GM15510 (cell line): ENCODE results near the gene NRTN.

ENCODE experiments used
- POLR2A ChIP-seq: IDR thresholded peaks from 3 replicates; pipeline ENCODE4 v1.6.1; 2011; ENCODE audit warnings: borderline replicate concordance; ENCODE audit not compliant: insufficient read length; ENCODE audit errors: extremely low read depth

Gene NRTN

DNA sequence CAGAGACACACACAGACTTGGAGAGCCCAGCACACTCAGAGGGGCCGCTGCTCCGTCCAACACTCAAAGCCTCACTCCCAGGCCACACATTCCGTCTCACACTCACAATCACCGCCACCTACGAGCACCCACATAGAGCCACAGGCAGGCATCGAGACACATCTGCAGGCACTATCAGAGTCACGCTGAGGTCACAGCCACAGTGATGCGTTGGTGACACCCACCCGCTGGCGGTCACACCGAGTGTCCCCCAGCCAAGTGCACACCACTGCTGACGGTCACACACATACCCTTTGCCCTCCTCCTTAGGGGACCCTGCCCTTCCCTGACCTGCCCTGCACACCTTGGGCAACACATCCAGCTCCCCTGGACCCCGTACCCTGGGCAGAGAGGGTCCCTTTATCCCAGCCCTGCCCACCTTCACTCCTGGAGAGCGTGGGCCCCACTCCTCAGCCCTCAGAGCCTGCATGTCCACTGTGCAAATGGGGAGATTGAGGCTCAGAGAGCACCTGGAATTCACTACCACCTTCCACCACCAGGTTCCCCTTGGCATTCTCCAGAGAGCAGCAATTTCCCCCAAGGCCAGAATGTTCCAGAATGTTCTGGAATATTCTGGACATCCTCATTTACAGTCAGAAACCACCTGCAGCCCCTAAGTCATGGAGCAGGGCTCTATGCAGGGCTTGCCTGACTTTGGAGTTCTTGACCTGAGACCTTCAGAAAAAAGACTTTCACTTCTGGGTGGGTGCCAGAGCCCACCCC lies 60.0 kb downstream of the NRTN start:
- no peak for TF ChIP-seq POLR2A

- TF ChIP-seq POLR2A, result no peak
Measured at GRCh38 chr19:5865772-5866171, 60.9 kb downstream of the NRTN start.

GRCh38 chr19:5867201-5868136 lies 62.6 kb downstream of the NRTN start:
- no peak for TF ChIP-seq POLR2A

- TF ChIP-seq POLR2A, result no peak
Measured at GRCh38 chr19:5870986-5871394, 66.1 kb downstream of the NRTN start.

DNA sequence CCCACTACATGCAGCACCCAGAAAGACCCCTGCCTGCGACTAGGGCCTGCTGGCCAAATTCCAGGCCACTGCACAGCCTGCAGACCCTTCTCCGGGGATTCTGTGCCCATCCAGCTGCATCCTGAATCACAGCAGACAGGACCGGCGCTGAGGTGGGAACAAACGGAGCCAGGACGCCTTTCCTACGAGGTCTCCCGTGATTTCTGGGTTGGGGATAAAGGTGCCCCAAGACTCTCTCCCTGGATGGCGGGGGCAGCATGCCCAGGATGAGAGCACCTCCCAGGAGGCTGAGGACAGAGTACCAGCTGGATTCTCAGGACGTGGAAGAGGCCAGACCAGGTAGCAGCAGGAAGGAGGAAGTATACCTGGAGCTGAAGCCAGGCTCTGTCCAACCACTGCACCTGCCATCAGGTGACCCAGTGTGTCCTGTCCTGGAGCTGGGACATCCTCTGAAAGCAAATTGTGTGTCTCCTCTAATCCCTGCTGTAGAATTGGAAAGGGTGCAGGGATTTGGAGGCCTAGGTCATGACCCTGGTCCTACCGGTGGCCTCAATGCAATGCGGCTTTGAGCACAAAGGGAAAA lies 68.8 kb downstream of the NRTN start:
- no peak for TF ChIP-seq POLR2A

DNA sequence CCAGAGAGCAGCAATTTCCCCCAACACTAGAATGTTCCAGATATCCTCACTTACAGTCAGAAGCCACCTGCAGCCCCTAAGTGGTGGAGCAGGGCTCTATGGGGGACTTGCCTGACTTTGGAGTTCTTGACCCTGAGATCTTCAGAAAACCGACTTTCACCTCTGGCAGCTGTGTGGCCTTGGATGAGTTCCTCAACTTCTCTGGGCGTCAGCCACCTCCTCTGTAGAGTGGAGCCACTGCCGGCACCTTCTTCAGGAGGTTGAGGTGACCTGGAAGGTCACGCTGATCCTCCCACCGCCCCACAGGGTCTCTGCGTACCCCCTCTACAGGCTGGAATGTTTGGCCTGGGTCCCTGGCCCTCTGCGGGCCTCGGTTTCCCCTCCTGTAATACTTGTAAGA lies 72.6 kb downstream of the NRTN start:
- TF ChIP-seq POLR2A, result no peak

DNA sequence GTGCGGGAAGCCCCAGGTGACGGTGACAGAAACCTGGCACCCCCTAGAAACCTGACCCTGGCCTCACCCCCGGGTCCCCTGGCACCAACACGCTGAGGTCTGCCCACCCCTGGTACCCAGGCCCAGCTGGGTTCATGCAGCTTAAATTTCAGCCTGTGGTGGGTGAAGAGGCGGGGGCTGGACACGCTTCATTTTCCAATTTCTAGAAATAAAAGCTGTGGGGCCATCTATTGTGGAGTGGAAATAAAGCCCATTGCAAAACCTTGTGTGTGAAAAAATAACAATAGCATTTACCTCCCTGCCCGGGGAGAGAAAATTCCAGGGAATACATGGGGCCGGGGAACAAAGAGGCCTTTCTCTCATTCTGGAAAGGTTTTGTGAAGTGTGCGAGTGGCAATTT lies 73.0 kb downstream of the NRTN start:
- TF ChIP-seq POLR2A, result no peak
